B cell (primary cell): ENCODE measurements around the gene IPO5. TPM values are rescaled to one million over a fixed set of nuclear protein-coding genes. Genes with fewer than 3 reads are reported as not detected.

Experiments
- ATAC-seq: fragments of 200-7000 bp; cut with Tn5 transposase; one replicate; pipeline ENCODE4 v1.10.0; 2021; ENCODE audit warnings: low read depth, mild to moderate bottlenecking, moderate number of reproducible peaks, moderate library complexity
- CTCF ChIA-PET: fragments of 350-600 bp; sonication (Branson Sonifier 250); formaldehyde crosslinking; loops from one replicate; lab custom pipeline; 2021; ENCODE audit warnings: antibody characterized with exemption, inconsistent platforms; lab: Charles Lee
- POLR2A ChIA-PET: fragments of 350-600 bp; sonication (Branson Sonifier 250); formaldehyde crosslinking; loops from one replicate; lab custom pipeline; 2021; ENCODE audit warnings: antibody characterized with exemption; lab: Charles Lee
- DNase-seq: peaks from one replicate; pipeline ENCODE4 v3.0.0; 2013
- H2AFZ ChIP-seq: 2 replicates; pipeline ENCODE4 v1.6.1; 2012; ENCODE audit warnings: mild to moderate bottlenecking, low read depth, low read length; ENCODE audit not compliant: insufficient read depth, poor library complexity, severe bottlenecking
- H3K27ac ChIP-seq, 2 donors: 1 replicate in 1 of 2; 2 replicates in 1 of 2; pipeline ENCODE4 v1.5.1; 2012 to 2013; ENCODE audit warnings: low read length in 2 of 2, mild to moderate bottlenecking in 2 of 2, moderate library complexity in 1 of 2
- H3K27me3 ChIP-seq, 4 experiments: fragments of 200-600 bp in 1 of 4; sonication (generic) in 1 of 4; replicated peaks in 1 of 4; 1 replicate in 2 of 4; 2 replicates in 2 of 4; pipeline versions ENCODE4 v1.6.1 to v1.7.0; 2013 to 2016; ENCODE audit warnings: low read length in 3 of 4, mild to moderate bottlenecking in 2 of 4, mixed read lengths in 1 of 4, moderate library complexity in 1 of 4; ENCODE audit not compliant: insufficient read depth in 4 of 4, control insufficient read depth in 3 of 4; ENCODE audit errors: control extremely low read depth in 1 of 4
- H3K36me3 ChIP-seq, 2 experiments: replicated peaks in 1 of 2; 1 replicate in 1 of 2; 2 replicates in 1 of 2; pipeline versions ENCODE4 v1.6.1 to v1.7.1; 2013; ENCODE audit warnings: low read length in 1 of 2; ENCODE audit not compliant: insufficient read depth in 2 of 2, control insufficient read depth in 1 of 2; ENCODE audit errors: control extremely low read depth in 1 of 2, extremely low read depth in 1 of 2
- H3K4me1 ChIP-seq, 2 donors: fragments of 200-600 bp in 1 of 2; sonication (generic) in 1 of 2; 1 replicate in 1 of 2; 2 replicates in 1 of 2; pipeline versions ENCODE4 v1.5.1 to v1.6.1; 2013 to 2017; ENCODE audit warnings: low read length in 2 of 2; ENCODE audit not compliant: control insufficient read depth in 2 of 2, insufficient read depth in 2 of 2
- H3K4me2 ChIP-seq: replicated peaks from 2 replicates; pipeline ENCODE3; 2012; ENCODE audit warnings: mild to moderate bottlenecking, low read depth, low read length; ENCODE audit not compliant: poor library complexity, severe bottlenecking
- H3K4me3 ChIP-seq, 5 experiments: fragments of 200-600 bp in 1 of 5; sonication (generic) in 1 of 5; 1 replicate in 3 of 5; 2 replicates in 2 of 5; pipeline versions ENCODE4 v1.5.1 to v1.7.0; 2011 to 2016; ENCODE audit warnings: low read length in 4 of 5, mild to moderate bottlenecking in 4 of 5, low read depth in 2 of 5, control low read depth in 1 of 5, moderate library complexity in 1 of 5; ENCODE audit not compliant: insufficient read depth in 1 of 5; ENCODE audit errors: control extremely low read depth in 1 of 5, extremely low read depth in 1 of 5
- H3K79me2 ChIP-seq: fragments of 200-600 bp; sonication (generic); one replicate; pipeline ENCODE4 v1.6.0; 2016; ENCODE audit warnings: low read length; ENCODE audit not compliant: control insufficient read depth, insufficient read depth
- H3K9ac ChIP-seq: fragments of 200-600 bp; sonication (generic); 2 replicates; pipeline ENCODE4 v1.6.1; 2017; ENCODE audit warnings: mild to moderate bottlenecking, low read length, moderate library complexity
- H3K9me3 ChIP-seq, 3 donors: one replicate each; pipeline versions ENCODE4 v1.6.1 to v1.7.1; 2013; ENCODE audit warnings: low read length in 2 of 3; ENCODE audit not compliant: control insufficient read depth in 2 of 3, insufficient read depth in 1 of 3; ENCODE audit errors: control extremely low read depth in 1 of 3
- H4K20me1 ChIP-seq: 2 replicates; pipeline ENCODE4 v1.6.0; 2012; ENCODE audit warnings: mild to moderate bottlenecking, low read length; ENCODE audit not compliant: insufficient read depth, control insufficient read depth, poor library complexity, severe bottlenecking
- H3K27ac Mint-ChIP-seq: one replicate; pipeline ENCODE4 v1.8.0; 2021; ENCODE audit warnings: mixed read lengths
- H3K27me3 Mint-ChIP-seq: one replicate; pipeline ENCODE4 v1.8.0; 2021; ENCODE audit warnings: mixed read lengths
- H3K4me1 Mint-ChIP-seq: one replicate; pipeline ENCODE4 v1.8.0; 2021; ENCODE audit warnings: mixed read lengths
- H3K4me3 Mint-ChIP-seq: one replicate; pipeline ENCODE4 v1.8.0; 2021; ENCODE audit warnings: mixed read lengths
- H3K9me3 Mint-ChIP-seq: one replicate; pipeline ENCODE4 v1.8.0; 2022; ENCODE audit warnings: mixed read lengths; ENCODE audit not compliant: insufficient read depth
- CTCF ChIP-seq: fragments of 200-600 bp; IDR thresholded peaks from one replicate; pipeline ENCODE4 v1.8.0; 2022; ENCODE audit warnings: antibody characterized with exemption, mild to moderate bottlenecking
- EZH2 ChIP-seq: IDR thresholded peaks from 2 replicates; pipeline ENCODE4 v1.6.1; 2012; ENCODE audit warnings: borderline replicate concordance, low read depth, mild to moderate bottlenecking, moderate library complexity, low read length; ENCODE audit not compliant: insufficient read depth, poor library complexity, severe bottlenecking
- WGBS: methylation state at CpG from one replicate; pipeline ENCODE4 v1.1.5; 2013; ENCODE audit warnings: missing lambda C conversion rate; ENCODE audit not compliant: insufficient coverage; 5-methylcytosine and 5-hydroxymethylcytosine counted together
- intact Hi-C: fragments of 100-400 bp; cut with micrococcal nuclease; formaldehyde crosslinking; loops from one replicate; pipeline ENCODE4 v1.10.0; 2022
- polyA plus RNA-seq: library from polyadenylated mRNA; depleted of rRNA; stranded (reverse); fragments of >200 nt; gene quantifications from 2 replicates; pipeline ENCODE4 v1.2.3, GENCODE V29; 2012
- total RNA-seq, 2 donors: library from RNA; stranded (reverse); fragments of 120-200 nt in 1 of 2; gene quantifications; 1 replicate in 1 of 2; 2 replicates in 1 of 2; pipeline versions ENCODE4 v1.2.3 to v1.2.4, GENCODE V29; 2013 to 2022

IPO5 gene
- total and polyA plus RNA-seq, 2 donors (not counting 1 experiment from before 2014, with no cell fraction given) = 25.9 to 76.4 TPM

GRCh38 chr13:97911311-97912138 lies 42.0 kb upstream of the IPO5 start:
- no peaks in the 10 kb centered on the region for H4K20me1 ChIP-seq
- no peaks in the 10 kb centered on the region for H3K79me2 ChIP-seq
- Mint-ChIP-seq H3K27ac (no peak overlapping the region), H3K27me3 (peaks cover 16% of the 10 kb centered on the region), H3K9me3 (peaks cover 3% of the 10 kb centered on the region), H3K4me3 (no peak overlapping the region), H3K4me1 (no peaks in the 10 kb centered on the region)
- 51% methylated on average over 5 of the region's 7 CpGs for WGBS
- DNase-seq = peak; percentile 2
- no peak overlapping the region for H2AFZ ChIP-seq
- CTCF ChIA-PET = interaction anchor here (1.1 kb wide), 1 partner anchor 10 kb away, joined by 3 read pairs; no protein-coding TSS in a partner anchor
- peaks cover 0 to 5% (median 0%) of the 10 kb centered on the region in 3 donors for H3K9me3 ChIP-seq
- no peak overlapping the region for H3K27ac ChIP-seq
- H3K4me3 ChIP-seq = no peak overlapping the region
- no peak for ATAC-seq
- H3K36me3 ChIP-seq = no peaks in the 10 kb centered on the region
- POLR2A ChIA-PET = no interaction called here
- intact Hi-C loops = no loop called here
- TF ChIP-seq CTCF = peak; percentile 21
- TF ChIP-seq EZH2 = no peak
- H3K9ac ChIP-seq = no peak overlapping the region
- no peaks in the 10 kb centered on the region for H3K4me1 ChIP-seq
- no peak overlapping the region for H3K4me2 ChIP-seq
- no peaks in the 10 kb centered on the region for H3K27me3 ChIP-seq

- DNase-seq (no peak), ATAC-seq (no peak)
- H3K4me1 ChIP-seq = no peaks in the 10 kb centered on the region
- Mint-ChIP-seq H3K4me1 (no peaks in the 10 kb centered on the region), H3K27ac (no peak overlapping the region), H3K4me3 (no peak overlapping the region), H3K9me3 (peaks cover 3% of the 10 kb centered on the region), H3K27me3 (peaks cover 16% of the 10 kb centered on the region)
- ChIA-PET CTCF (no interaction called here), POLR2A (no interaction called here)
- H3K27ac ChIP-seq = no peak overlapping the region
- H2AFZ ChIP-seq = no peak overlapping the region
- no peak overlapping the region for H3K4me2 ChIP-seq
- TF ChIP-seq EZH2 = no peak
- TF ChIP-seq CTCF = no peak
- peaks cover 0 to 5% (median 0%) of the 10 kb centered on the region in 3 donors for H3K9me3 ChIP-seq
- intact Hi-C loops = no loop called here
- no peaks in the 10 kb centered on the region for H3K79me2 ChIP-seq
- no peaks in the 10 kb centered on the region for H4K20me1 ChIP-seq
- no peaks in the 10 kb centered on the region for H3K27me3 ChIP-seq
- H3K4me3 ChIP-seq = no peak overlapping the region
- no peak overlapping the region for H3K9ac ChIP-seq
- no CpG with 5 or more reads among the region's 6 CpGs for WGBS
- H3K36me3 ChIP-seq = no peaks in the 10 kb centered on the region
These were observed 41.3 kb upstream of the IPO5 start for GRCh38 chr13:97912139-97912535.
